GM12801 (cell line): ENCODE results near the gene GNAI2.

Source experiments
- TF ChIP-seq, protein P1 (sequence below): IDR thresholded peaks from one replicate; pipeline ENCODE4 v1.5.1; 2011; ENCODE audit warnings: control low read depth; ENCODE audit not compliant: insufficient read length; ENCODE audit errors: extremely low read depth

GNAI2 gene

DNA sequence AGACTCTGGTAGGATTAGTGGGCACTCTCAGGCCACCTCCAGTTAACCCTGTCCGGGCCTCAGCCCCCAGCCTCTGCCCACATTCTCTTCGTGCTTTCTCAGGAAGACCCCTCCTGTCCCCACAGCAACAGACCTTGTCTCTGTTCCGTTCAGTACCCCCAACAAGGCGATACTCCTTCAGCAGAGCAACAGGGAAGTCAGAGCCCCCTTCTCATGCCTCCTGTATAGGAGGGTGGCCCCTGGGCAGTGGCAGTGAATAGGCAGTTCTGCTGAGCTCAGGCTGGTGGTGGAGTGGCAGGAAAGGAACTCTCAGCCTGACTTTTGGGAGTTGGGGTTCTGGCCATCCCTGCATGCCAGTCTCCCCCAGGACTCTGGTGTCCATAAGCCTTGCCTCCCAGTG lies 33.5 kb downstream of the GNAI2 start:
- TF ChIP-seq, protein P1, sequence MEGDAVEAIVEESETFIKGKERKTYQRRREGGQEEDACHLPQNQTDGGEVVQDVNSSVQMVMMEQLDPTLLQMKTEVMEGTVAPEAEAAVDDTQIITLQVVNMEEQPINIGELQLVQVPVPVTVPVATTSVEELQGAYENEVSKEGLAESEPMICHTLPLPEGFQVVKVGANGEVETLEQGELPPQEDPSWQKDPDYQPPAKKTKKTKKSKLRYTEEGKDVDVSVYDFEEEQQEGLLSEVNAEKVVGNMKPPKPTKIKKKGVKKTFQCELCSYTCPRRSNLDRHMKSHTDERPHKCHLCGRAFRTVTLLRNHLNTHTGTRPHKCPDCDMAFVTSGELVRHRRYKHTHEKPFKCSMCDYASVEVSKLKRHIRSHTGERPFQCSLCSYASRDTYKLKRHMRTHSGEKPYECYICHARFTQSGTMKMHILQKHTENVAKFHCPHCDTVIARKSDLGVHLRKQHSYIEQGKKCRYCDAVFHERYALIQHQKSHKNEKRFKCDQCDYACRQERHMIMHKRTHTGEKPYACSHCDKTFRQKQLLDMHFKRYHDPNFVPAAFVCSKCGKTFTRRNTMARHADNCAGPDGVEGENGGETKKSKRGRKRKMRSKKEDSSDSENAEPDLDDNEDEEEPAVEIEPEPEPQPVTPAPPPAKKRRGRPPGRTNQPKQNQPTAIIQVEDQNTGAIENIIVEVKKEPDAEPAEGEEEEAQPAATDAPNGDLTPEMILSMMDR = no peak

DNA sequence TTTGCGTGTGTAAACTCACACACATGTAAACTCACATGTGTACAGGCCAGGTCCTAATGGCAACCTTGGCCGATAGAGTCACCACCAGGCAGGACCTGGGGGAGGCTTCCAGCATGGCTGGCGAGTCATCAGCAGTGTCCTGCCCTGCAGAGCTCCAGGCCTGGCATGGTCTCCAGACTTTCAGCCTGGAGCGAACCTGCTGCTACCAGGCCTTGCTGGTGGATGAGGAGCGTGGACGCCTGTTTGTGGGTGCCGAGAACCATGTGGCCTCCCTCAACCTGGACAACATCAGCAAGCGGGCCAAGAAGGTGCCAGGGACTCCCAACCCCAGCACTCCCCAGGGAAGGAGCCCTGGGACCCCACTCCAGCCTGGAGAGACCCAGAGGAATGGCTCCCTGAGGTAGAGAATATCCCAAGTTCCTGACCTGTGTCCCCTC lies 34.0 kb downstream of the GNAI2 start:
- TF ChIP-seq, protein P1 = no peak

DNA sequence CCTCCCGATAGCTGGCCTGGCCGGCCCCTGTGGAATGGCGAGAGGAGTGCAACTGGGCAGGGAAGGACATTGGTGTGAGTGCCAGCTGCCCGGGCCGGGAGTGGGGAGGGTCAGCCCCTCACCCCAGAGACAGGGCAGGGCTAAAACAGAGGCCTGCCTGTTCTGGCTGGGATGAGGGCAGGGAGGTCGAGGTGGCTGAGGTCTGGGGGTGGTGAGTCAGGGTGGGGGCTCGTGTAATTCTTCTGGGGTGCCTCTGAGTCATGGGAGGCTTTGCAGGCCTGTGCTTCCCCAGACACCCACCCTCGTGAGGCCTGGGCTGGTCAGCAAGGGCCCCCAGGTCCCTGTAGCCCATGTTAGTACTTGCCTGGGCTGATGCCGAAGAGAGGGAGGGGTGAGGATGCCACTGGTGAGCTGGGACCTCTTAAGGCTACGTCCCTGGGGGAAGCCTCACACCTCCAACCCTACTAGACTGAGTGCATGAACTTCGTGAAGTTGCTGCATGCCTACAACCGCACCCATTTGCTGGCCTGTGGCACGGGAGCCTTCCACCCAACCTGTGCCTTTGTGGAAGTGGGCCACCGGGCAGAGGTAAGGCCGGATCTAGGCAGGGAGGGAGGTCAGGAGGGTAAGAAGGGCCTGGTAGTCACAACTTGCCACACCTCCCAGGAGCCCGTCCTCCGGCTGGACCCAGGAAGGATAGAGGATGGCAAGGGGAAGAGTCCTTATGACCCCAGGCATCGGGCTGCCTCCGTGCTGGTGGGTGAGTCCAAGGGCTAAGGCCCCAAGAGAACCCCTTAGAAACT lies 34.6 kb downstream of the GNAI2 start:
- TF ChIP-seq, protein P1 = no peak

DNA sequence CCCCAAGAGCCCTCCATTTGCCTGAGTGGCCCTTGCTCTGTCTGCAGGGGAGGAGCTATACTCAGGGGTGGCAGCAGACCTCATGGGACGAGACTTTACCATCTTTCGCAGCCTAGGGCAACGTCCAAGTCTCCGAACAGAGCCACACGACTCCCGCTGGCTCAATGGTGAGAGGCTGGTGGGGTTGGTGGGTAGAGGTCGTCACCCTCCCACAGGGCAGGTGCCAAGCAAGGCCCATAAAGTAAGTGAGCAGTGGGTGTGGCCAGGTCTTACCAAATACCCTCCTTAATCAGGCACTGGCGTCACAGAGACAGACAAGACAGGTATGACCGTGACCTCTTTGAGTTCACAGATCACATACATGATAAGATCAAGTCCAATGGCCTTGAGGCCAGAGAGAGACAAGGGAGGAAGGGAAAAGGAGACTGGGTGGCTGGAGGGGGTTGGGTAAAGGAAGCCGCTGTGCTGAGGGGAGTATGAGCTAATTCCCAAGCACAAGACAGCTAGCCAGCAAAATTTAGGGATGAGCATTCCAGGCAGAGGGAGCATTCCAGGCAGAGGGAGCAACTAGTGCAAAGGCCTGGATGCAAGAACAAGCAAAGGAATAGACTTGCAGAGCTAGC lies 35.4 kb downstream of the GNAI2 start:
- TF ChIP-seq, protein P1 = no peak

DNA sequence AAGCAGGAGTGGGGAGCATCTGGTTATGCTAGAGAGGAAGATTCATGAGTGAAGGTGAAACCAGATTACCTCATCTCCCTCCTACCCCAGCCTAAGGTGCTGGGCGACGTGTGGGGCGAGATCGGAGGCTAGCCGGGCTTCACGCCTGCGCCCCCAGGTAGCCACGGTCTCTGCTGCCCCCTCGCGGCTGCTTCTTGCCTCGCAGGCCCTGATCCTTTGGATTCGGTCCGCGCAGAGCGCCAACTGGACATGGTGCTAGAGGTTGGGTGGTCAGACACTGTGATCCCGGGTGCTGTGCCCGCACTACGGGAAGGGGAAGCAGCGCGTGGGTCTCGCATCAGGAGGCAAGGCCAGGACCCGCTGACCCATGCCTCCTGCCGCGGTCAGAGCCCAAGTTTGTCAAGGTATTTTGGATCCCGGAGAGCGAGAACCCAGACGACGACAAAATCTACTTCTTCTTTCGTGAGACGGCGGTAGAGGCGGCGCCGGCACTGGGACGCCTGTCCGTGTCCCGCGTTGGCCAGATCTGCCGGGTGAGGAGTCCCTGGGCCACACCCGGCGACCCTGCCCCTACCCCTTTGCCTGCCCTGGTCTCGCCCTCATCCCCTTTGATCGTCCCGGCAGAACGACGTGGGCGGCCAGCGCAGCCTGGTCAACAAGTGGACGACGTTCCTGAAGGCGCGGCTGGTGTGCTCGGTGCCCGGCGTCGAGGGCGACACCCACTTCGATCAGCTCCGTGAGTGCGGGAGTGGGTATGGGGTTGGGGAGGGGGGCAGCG lies 37.1 kb downstream of the GNAI2 start:
- TF ChIP-seq, protein P1 = no peak

DNA sequence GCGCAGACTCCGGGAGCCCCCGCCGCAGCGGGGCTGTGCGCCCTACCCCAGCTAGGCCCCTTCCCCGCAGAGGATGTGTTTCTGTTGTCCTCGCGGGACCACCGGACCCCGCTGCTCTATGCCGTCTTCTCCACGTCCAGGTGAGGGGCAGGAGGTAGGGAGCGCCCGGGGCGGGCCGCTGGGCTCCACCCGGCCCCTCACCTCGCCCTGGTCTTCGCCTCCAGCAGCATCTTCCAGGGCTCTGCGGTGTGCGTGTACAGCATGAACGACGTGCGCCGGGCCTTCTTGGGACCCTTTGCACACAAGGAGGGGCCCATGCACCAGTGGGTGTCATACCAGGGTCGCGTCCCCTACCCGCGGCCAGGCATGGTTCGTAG lies 37.7 kb downstream of the GNAI2 start:
- TF ChIP-seq, protein P1 = no peak
